GM23248 (cell line): ENCODE data around the gene ZNF346.

ENCODE experiments used
- EZH2 ChIP-seq: fragments of 200-600 bp; sonication (generic); IDR thresholded peaks from 2 replicates; pipeline ENCODE4 v1.6.1; 2018; ENCODE audit warnings: antibody characterized with exemption, mild to moderate bottlenecking; ENCODE audit not compliant: insufficient read depth, poor library complexity, severe bottlenecking
- EZH2phosphoT487 ChIP-seq: fragments of 200-600 bp; sonication (generic); IDR thresholded peaks from 2 replicates; pipeline ENCODE4 v1.6.1; 2018; ENCODE audit warnings: antibody characterized with exemption, moderate library complexity, mild to moderate bottlenecking, low read depth; ENCODE audit not compliant: insufficient read depth

- TF ChIP-seq EZH2: no peak
- no peak for TF ChIP-seq EZH2phosphoT487
These were observed 48.2 kb downstream of the ZNF346 start for GRCh38 chr5:177070536-177071191.
